ENCODE measurements around the gene FMN1. TPM values are rescaled to one million over a fixed set of nuclear protein-coding genes. Genes with fewer than 3 reads are reported as not detected.

FMN1 gene
- total and polyA plus RNA-seq, 2 of the 8 experiments (the other 6 are each of a cell fraction or from before 2014, with no cell fraction given) = 0.27 to 3.7 TPM

GRCh38 chr15:32736701-32737061 is 457.8 kb downstream of the FMN1 start:
- H2AK5ac ChIP-seq (ENCODE audit: low read depth, low read length) = no peak overlapping the region
- no peaks in the 10 kb centered on the region for H4K20me1 ChIP-seq (replicated peaks in 1 of 2; ENCODE audit: control insufficient read depth in 1 of 2, insufficient read depth in 2 of 2, low read length in 2 of 2)
- no peak overlapping the region for H4K5ac ChIP-seq (ENCODE audit: insufficient read length, low read depth, low read length)
- ChIA-PET CTCF (ENCODE audit: partially characterized antibody) (interaction anchor here (0.7 kb wide), 1 partner anchor 342 kb away, joined by 3 read pairs; no protein-coding TSS in a partner anchor), POLR2A (ENCODE audit: partially characterized antibody) (interaction anchor here (0.6 kb wide), 1 partner anchor 16 kb away, joined by 3 read pairs; no protein-coding TSS in a partner anchor)
- H3K9me3 ChIP-seq (ENCODE audit: insufficient read depth in 2 of 2, low read depth in 1 of 2, low read length in 1 of 2) = 0 out of 4 replicates have a peak, but pooled peaks cover 0 to 2% of the 10 kb centered on the region in 2 experiments
- H3K79me2 ChIP-seq (ENCODE audit: control insufficient read depth in 1 of 2, insufficient read depth in 2 of 2, low read length in 2 of 2) = no peaks in the 10 kb centered on the region
- no peak overlapping the region for H2BK12ac ChIP-seq (ENCODE audit: low read depth, low read length)
- H3K4me1 ChIP-seq (replicated peaks in 1 of 4; ENCODE audit: control insufficient read depth in 3 of 4, insufficient read depth in 4 of 4, low read length in 3 of 4) = no peaks in the 10 kb centered on the region
- no peak overlapping the region for H3K9ac ChIP-seq (replicated peaks in 1 of 4; ENCODE audit: extremely low read depth in 1 of 4, low read depth in 3 of 4, low read length in 3 of 4)
- no peak overlapping the region for H2BK5ac ChIP-seq (ENCODE audit: low read depth, low read length)
- no peaks in the 10 kb centered on the region; the same call in 1 of the 2 replicates for H3K23me2 ChIP-seq (ENCODE audit: low read depth, low read length)
- no peak overlapping the region for H3K4me3 ChIP-seq (ENCODE audit: extremely low read depth in 1 of 4, insufficient read depth in 2 of 4, low read depth in 3 of 4, low read length in 4 of 4)
- no peak overlapping the region for H3K14ac ChIP-seq (ENCODE audit: insufficient read length)
- no peak overlapping the region for H2BK15ac ChIP-seq (ENCODE audit: low read length)
- H2AFZ ChIP-seq (ENCODE audit: low read length) = no peak overlapping the region
- H3K4ac ChIP-seq (replicated peaks; ENCODE audit: insufficient read length, low read depth, low read length) = no peak overlapping the region
- H3K4me2 ChIP-seq (ENCODE audit: insufficient read depth in 1 of 2, low read depth in 2 of 2, low read length in 2 of 2) = no peak overlapping the region
- no peak overlapping the region for H4K91ac ChIP-seq (replicated peaks; ENCODE audit: insufficient read length, low read length)
- DNase-seq (ENCODE audit: low read depth in 1 of 2, low spot score in 2 of 2) = no peak
- H3K56ac ChIP-seq (replicated peaks; ENCODE audit: insufficient read length, low read depth, low read length) = no peak overlapping the region
- no peak overlapping the region for H3K23ac ChIP-seq (ENCODE audit: insufficient read length)
- WGBS, 2 experiments (ENCODE audit: extremely low coverage in 1 of 2, insufficient coverage in 1 of 2, insufficient read length in 1 of 2, insufficient replicate concordance in 2 of 2, low coverage in 1 of 2, low lambda C conversion rate in 2 of 2, missing lambda C conversion rate in 1 of 2) = 85% methylated on average over 2 of the region's 2 CpGs; no CpG with 5 or more reads in 1 of the 2 experiments
- no peaks in the 10 kb centered on the region for H3K27me3 ChIP-seq (replicated peaks in 1 of 4; ENCODE audit: control insufficient read depth in 3 of 4, extremely low read depth in 1 of 4, insufficient read depth in 3 of 4, low read length in 3 of 4)
- no peak overlapping the region for H4K8ac ChIP-seq (ENCODE audit: extremely low read depth, insufficient read depth, low read length)
- H3K36me3 ChIP-seq (ENCODE audit: control insufficient read depth in 2 of 4, insufficient read depth in 4 of 4, low read length in 3 of 4) = no peaks in the 10 kb centered on the region
- no peak overlapping the region for H2BK120ac ChIP-seq (replicated peaks; ENCODE audit: low read depth, low read length)
- no peak overlapping the region for H3K18ac ChIP-seq (ENCODE audit: extremely low read depth, low read length)
- no peak overlapping the region for H3K27ac ChIP-seq (ENCODE audit: low read depth, low read length)
- H3K79me1 ChIP-seq (ENCODE audit: low read depth, low read length) = no peaks in the 10 kb centered on the region
- no peak for FAIRE-seq
- no peak overlapping the region for H2BK20ac ChIP-seq (ENCODE audit: low read length)
- TF ChIP-seq YY1 (IDR thresholded peaks at IDR 0.05; ENCODE audit: low read depth, low read length) (no peak), CTBP2 (IDR thresholded peaks at IDR 0.05; ENCODE audit: borderline replicate concordance, insufficient read depth, insufficient read length, low read length) (no peak), CEBPB (IDR thresholded peaks at IDR 0.05; ENCODE audit: low read depth, low read length) (no peak), TEAD4 (IDR thresholded peaks at IDR 0.05; ENCODE audit: low read depth, low read length) (no peak), MAX (IDR thresholded peaks at IDR 0.05) (no peak)
